Keratinocyte (primary cell): ENCODE data around the gene MRPL57. TPM values are rescaled to one million over a fixed set of nuclear protein-coding genes. Genes with fewer than 3 reads are reported as not detected.
"Not testable (repeated sequence)": the region's sequence is repeated elsewhere in the genome, so short reads cannot be mapped to it uniquely, and the experiment has no call there.

ENCODE experiments used
- DNase-seq: peaks from one replicate; pipeline ENCODE4 v3.0.0-alpha.2; 2011; ENCODE audit warnings: low read depth, missing footprints, low spot score
- FAIRE-seq: peaks from 2 replicates; lab custom pipeline; 2011; peaks lifted over from hg19 to GRCh38; lab: Jason Lieb, UNC
- H2AFZ ChIP-seq: 2 replicates; pipeline ENCODE4 v1.6.0; 2012; ENCODE audit warnings: low read length, control low read depth, inconsistent platforms; ENCODE audit not compliant: control insufficient read depth
- H3K27ac ChIP-seq: 2 replicates; pipeline ENCODE4 v1.5.1; 2011; ENCODE audit warnings: low read length; ENCODE audit not compliant: control insufficient read depth, insufficient read depth
- H3K27me3 ChIP-seq: 3 replicates; pipeline ENCODE4 v1.6.0; 2011; ENCODE audit warnings: low read length; ENCODE audit not compliant: control insufficient read depth, insufficient read depth; ENCODE audit errors: extremely low read depth
- H3K36me3 ChIP-seq, 2 experiments: 2 replicates in 1 of 2; 3 replicates in 1 of 2; pipeline ENCODE4 v1.5.1; 2011; ENCODE audit warnings: low read length in 2 of 2, mild to moderate bottlenecking in 1 of 2; ENCODE audit not compliant: control insufficient read depth in 2 of 2, insufficient read depth in 2 of 2; ENCODE audit errors: extremely low read depth in 1 of 2
- H3K4me1 ChIP-seq: 3 replicates; pipeline ENCODE4 v1.5.1; 2011; ENCODE audit warnings: low read length; ENCODE audit not compliant: control insufficient read depth, insufficient read depth; ENCODE audit errors: extremely low read depth
- H3K4me2 ChIP-seq: 3 replicates; pipeline ENCODE4 v1.6.0; 2011; ENCODE audit warnings: low read depth, low read length; ENCODE audit not compliant: control insufficient read depth, insufficient read depth; ENCODE audit errors: extremely low read depth
- H3K4me3 ChIP-seq, 3 experiments: fragments of 200-600 bp in 1 of 3; sonication (generic) in 1 of 3; 2 replicates in 2 of 3; 3 replicates in 1 of 3; pipeline ENCODE4 v1.5.1; 2011 to 2016; ENCODE audit warnings: low read length in 3 of 3, mild to moderate bottlenecking in 3 of 3, control low read depth in 2 of 3, inconsistent platforms in 1 of 3, low read depth in 1 of 3, mixed read lengths in 1 of 3, mixed run types in 1 of 3, moderate library complexity in 1 of 3; ENCODE audit not compliant: control insufficient read depth in 2 of 3, insufficient read depth in 2 of 3; ENCODE audit errors: extremely low read depth in 1 of 3
- H3K79me2 ChIP-seq: 2 replicates; pipeline ENCODE4 v1.6.0; 2012; ENCODE audit warnings: low read length; ENCODE audit not compliant: control insufficient read depth, insufficient read depth
- H3K9ac ChIP-seq: 3 replicates; pipeline ENCODE4 v1.6.0; 2011; ENCODE audit warnings: low read length; ENCODE audit not compliant: control insufficient read depth, insufficient read depth; ENCODE audit errors: extremely low read depth
- H3K9me1 ChIP-seq: 3 replicates; pipeline ENCODE4 v1.6.0; 2011; ENCODE audit warnings: low read length; ENCODE audit not compliant: control insufficient read depth, insufficient read depth; ENCODE audit errors: extremely low read depth
- H3K9me3 ChIP-seq: 2 replicates; pipeline ENCODE4 v1.5.1; 2012; ENCODE audit warnings: low read depth, low read length; ENCODE audit not compliant: control insufficient read depth
- H4K20me1 ChIP-seq: 3 replicates; pipeline ENCODE4 v1.6.0; 2011; ENCODE audit warnings: low read length; ENCODE audit not compliant: control insufficient read depth, insufficient read depth; ENCODE audit errors: extremely low read depth
- CTCF ChIP-seq, 3 experiments: IDR thresholded peaks in 1 of 3; conservative IDR thresholded peaks in 1 of 3; optimal IDR thresholded peaks in 1 of 3; 2 replicates in 2 of 3; 3 replicates in 1 of 3; pipeline versions ENCODE3 to v1.5.1; 2011; ENCODE audit warnings: low read length in 3 of 3, mild to moderate bottlenecking in 3 of 3, moderate library complexity in 2 of 3, control low read depth in 1 of 3, inconsistent platforms in 1 of 3; ENCODE audit not compliant: insufficient read depth in 2 of 3; ENCODE audit errors: extremely low read depth in 1 of 3
- EZH2 ChIP-seq: IDR thresholded peaks from one replicate; pipeline ENCODE4 v1.6.1; 2012; ENCODE audit warnings: inconsistent platforms, mild to moderate bottlenecking, low read length, moderate library complexity
- dilution Hi-C: fragments of 300-500 bp; cut with MboI; formaldehyde crosslinking; loops from one replicate; pipeline ENCODE4 v1.7.0; 2020; ENCODE audit warnings: low sequenced_read_pairs; ENCODE audit not compliant: extremely low pct_ligation_motif_present
- polyA plus RNA-seq, 5 experiments: library from polyadenylated mRNA; depleted of rRNA in 3 of 5; stranded (reverse) in 3 of 5; stranded (forward) in 1 of 5; unstranded in 1 of 5; fragments of >200 nt; gene quantifications; 1 replicate in 1 of 5; 2 replicates in 3 of 5; 3 replicates in 1 of 5; pipeline versions ENCODE4 v1.2.1 to v1.2.3, GENCODE V29; 2011 to 2012; ENCODE audit warnings: missing spikeins in 2 of 5, low read depth in 1 of 5, low replicate concordance in 1 of 5

MRPL57 gene
- polyA plus RNA-seq, 1 donor (not counting 4 experiments of a cell fraction or from before 2014, with no cell fraction given): 18.3 TPM

GRCh38 chr13:21152251-21152899, 24.1 kb upstream of the MRPL57 start:
- H3K4me3 ChIP-seq: no peak overlapping the region
- no peak overlapping the region for H2AFZ ChIP-seq
- H3K9me1 ChIP-seq: no peaks in the 10 kb centered on the region
- H3K4me2 ChIP-seq: no peak overlapping the region
- no peak for TF ChIP-seq EZH2
- TF ChIP-seq CTCF (optimal IDR thresholded peaks at IDR 0.05 in 1 of 3, IDR thresholded peaks at IDR 0.05 in 1 of 3, conservative IDR thresholded peaks at IDR 0.05 in 1 of 3; ENCODE audit: extremely low read depth in 1 of 3, insufficient read depth in 2 of 3, low read length in 3 of 3): no peak
- peaks cover 4 to 6% of the 10 kb centered on the region in 2 experiments for H3K36me3 ChIP-seq
- H3K9ac ChIP-seq: no peak overlapping the region
- H3K27ac ChIP-seq: no peak overlapping the region
- H3K4me1 ChIP-seq: no peaks in the 10 kb centered on the region
- no peaks in the 10 kb centered on the region for H3K9me3 ChIP-seq
- dilution Hi-C loops: no loop called here
- H3K79me2 ChIP-seq: no peaks in the 10 kb centered on the region
- no peak for DNase-seq
- no peak for FAIRE-seq
- H4K20me1 ChIP-seq: no peaks in the 10 kb centered on the region
- no peaks in the 10 kb centered on the region for H3K27me3 ChIP-seq

GRCh38 chr13:21164631-21165030, 11.8 kb upstream of the MRPL57 start:
- DNase-seq (no peak), FAIRE-seq (no peak)
- H2AFZ ChIP-seq: no peak overlapping the region
- no peak overlapping the region for H3K9ac ChIP-seq
- dilution Hi-C loops: no loop called here
- H3K79me2 ChIP-seq: no peaks in the 10 kb centered on the region
- H3K4me1 ChIP-seq: no peaks in the 10 kb centered on the region
- no peak overlapping the region for H3K4me2 ChIP-seq
- no peaks in the 10 kb centered on the region for H3K9me3 ChIP-seq
- H3K27ac ChIP-seq: no peak overlapping the region
- H3K9me1 ChIP-seq: no peaks in the 10 kb centered on the region
- no peak overlapping the region for H3K4me3 ChIP-seq
- no peaks in the 10 kb centered on the region for H3K27me3 ChIP-seq
- H3K36me3 ChIP-seq: no peaks in the 10 kb centered on the region
- TF ChIP-seq CTCF (optimal IDR thresholded peaks at IDR 0.05 in 1 of 3, IDR thresholded peaks at IDR 0.05 in 1 of 3, conservative IDR thresholded peaks at IDR 0.05 in 1 of 3; ENCODE audit: extremely low read depth in 1 of 3, insufficient read depth in 2 of 3, low read length in 3 of 3) (no peak), EZH2 (no peak)
- H4K20me1 ChIP-seq: no peaks in the 10 kb centered on the region

GRCh38 chr13:21165606-21166005, 10.9 kb upstream of the MRPL57 start:
- FAIRE-seq, DNase-seq: not testable (repeated sequence)

More at GRCh38 chr13:21165606-21166005, 10.9 kb upstream of the MRPL57 start:
- H3K9ac ChIP-seq, H3K36me3 ChIP-seq, H3K9me3 ChIP-seq, H2AFZ ChIP-seq, H4K20me1 ChIP-seq, H3K4me2 ChIP-seq, H3K4me3 ChIP-seq, H3K27me3 ChIP-seq, H3K9me1 ChIP-seq, dilution Hi-C loops, H3K79me2 ChIP-seq, H3K27ac ChIP-seq, H3K4me1 ChIP-seq: not testable (repeated sequence)
